Liver (tissue), 9 donors: ENCODE results near the gene ADO. TPM values are rescaled to one million over a fixed set of nuclear protein-coding genes. Genes with fewer than 3 reads are reported as not detected.

Experiments
- DNase-seq: peaks from one replicate; pipeline ENCODE4 v3.0.0-alpha.2; 2017; ENCODE audit warnings: low spot score
- H3K27ac ChIP-seq, 2 donors: one replicate each; pipeline ENCODE4 v1.7.0; 2013; ENCODE audit warnings: inconsistent platforms in 2 of 2, low read length in 2 of 2, control low read depth in 1 of 2, low read depth in 1 of 2, mild to moderate bottlenecking in 1 of 2
- H3K27me3 ChIP-seq, 4 donors: one replicate each; pipeline versions ENCODE4 v1.6.1 to v1.7.0; 2013; ENCODE audit warnings: low read length in 3 of 4, inconsistent platforms in 1 of 4, mild to moderate bottlenecking in 1 of 4, moderate library complexity in 1 of 4; ENCODE audit not compliant: control insufficient read depth in 4 of 4, insufficient read depth in 4 of 4
- H3K36me3 ChIP-seq, 4 donors: one replicate each; pipeline versions ENCODE4 v1.6.1 to v1.7.0; 2013; ENCODE audit warnings: low read length in 3 of 4, mild to moderate bottlenecking in 3 of 4, low read depth in 1 of 4, moderate library complexity in 1 of 4; ENCODE audit not compliant: control insufficient read depth in 4 of 4, insufficient read depth in 3 of 4
- H3K4me1 ChIP-seq, 4 donors: one replicate each; pipeline versions ENCODE4 v1.6.1 to v1.7.0; 2013; ENCODE audit warnings: low read length in 3 of 4, mild to moderate bottlenecking in 3 of 4, moderate library complexity in 1 of 4; ENCODE audit not compliant: control insufficient read depth in 4 of 4, insufficient read depth in 4 of 4
- H3K4me3 ChIP-seq, 3 donors: one replicate each; pipeline versions ENCODE4 v1.6.1 to v1.7.0; 2013; ENCODE audit warnings: low read length in 3 of 3, control low read depth in 1 of 3, low read depth in 1 of 3, mild to moderate bottlenecking in 1 of 3
- H3K9ac ChIP-seq, 2 donors: one replicate each; pipeline ENCODE4 v1.7.0; 2013; ENCODE audit warnings: low read length in 2 of 2, mild to moderate bottlenecking in 2 of 2, moderate library complexity in 2 of 2, control low read depth in 1 of 2, low read depth in 1 of 2
- H3K9me3 ChIP-seq, 4 donors: one replicate each; pipeline versions ENCODE4 v1.6.1 to v1.7.0; 2013; ENCODE audit warnings: low read length in 3 of 4; ENCODE audit not compliant: control insufficient read depth in 4 of 4
- CTCF ChIP-seq: fragments of 150-350 bp; IDR thresholded peaks from 2 replicates; pipeline ENCODE4 v1.5.1; 2017; ENCODE audit warnings: improper control_type of control experiment, low read depth, low read length; ENCODE audit not compliant: missing input control
- FOXA1 ChIP-seq: IDR thresholded peaks from 2 replicates; pipeline ENCODE4 v1.6.1; 2016; ENCODE audit warnings: antibody characterized with exemption
- FOXA2 ChIP-seq: IDR thresholded peaks from 2 replicates; pipeline ENCODE4 v1.6.1; 2016; ENCODE audit warnings: antibody characterized with exemption
- HNF4A ChIP-seq, 2 donors: conservative IDR thresholded peaks; 2 replicates each; pipeline ENCODE4 v1.6.1; 2016; ENCODE audit warnings: antibody characterized with exemption in 2 of 2, mild to moderate bottlenecking in 2 of 2
- JUND ChIP-seq, 2 donors: IDR thresholded peaks; 2 replicates each; pipeline ENCODE4 v1.6.1; 2016; ENCODE audit warnings: antibody characterized with exemption in 2 of 2
- NR2F2 ChIP-seq: IDR thresholded peaks from 2 replicates; pipeline ENCODE4 v1.6.1; 2016; ENCODE audit warnings: antibody characterized with exemption
- RAD21 ChIP-seq, 2 donors: IDR thresholded peaks; 2 replicates each; pipeline ENCODE4 v1.6.1; 2016; ENCODE audit warnings: antibody characterized with exemption in 2 of 2, mild to moderate bottlenecking in 2 of 2
- REST ChIP-seq: IDR thresholded peaks from 2 replicates; pipeline ENCODE4 v1.6.1; 2016; ENCODE audit warnings: antibody characterized with exemption, mild to moderate bottlenecking
- SP1 ChIP-seq: IDR thresholded peaks from 2 replicates; pipeline ENCODE4 v1.6.1; 2018; ENCODE audit warnings: antibody characterized with exemption, mild to moderate bottlenecking
- TAF1 ChIP-seq: conservative IDR thresholded peaks from 2 replicates; pipeline ENCODE4 v1.6.1; 2016; ENCODE audit warnings: antibody characterized with exemption, mild to moderate bottlenecking
- ZBTB33 ChIP-seq: IDR thresholded peaks from 2 replicates; pipeline ENCODE4 v1.6.1; 2016; ENCODE audit warnings: antibody characterized with exemption
- WGBS: extraction: QIAGEN DNeasy Blood & Tissue Kit; methylation state at CpG from one replicate; pipeline ENCODE4 v1.1.7; 2013; 5-methylcytosine and 5-hydroxymethylcytosine counted together
- polyA plus RNA-seq, 2 donors: library from polyadenylated mRNA; stranded (reverse) in 1 of 2; unstranded in 1 of 2; fragments of 200-250 nt in 1 of 2; fragments of >200 nt in 1 of 2; fragmentation: Nextera tagmentation in 1 of 2; extraction: Ambion mirVana in 1 of 2; gene quantifications; one replicate each; pipeline versions ENCODE4 v1.2.1 to v1.2.3, GENCODE V29; 2013 to 2015
- total RNA-seq, 2 donors: library from RNA; depleted of rRNA; stranded (reverse); fragments of >200 nt; gene quantifications; one replicate each; pipeline ENCODE4 v1.2.3, GENCODE V29; 2014
- TF ChIP-seq, protein P1 (sequence below): IDR thresholded peaks from 2 replicates; pipeline ENCODE4 v1.6.1; 2016; ENCODE audit warnings: antibody characterized with exemption
- donor health status: healthy.
- donor health status: healthy.
- donor health status: healthy.
- donor health status: healthy.
- donor health status: healthy.

The ADO gene
- total and polyA plus RNA-seq, 4 donors, result 1.4 to 6.7 (median 5.5) TPM

DNA sequence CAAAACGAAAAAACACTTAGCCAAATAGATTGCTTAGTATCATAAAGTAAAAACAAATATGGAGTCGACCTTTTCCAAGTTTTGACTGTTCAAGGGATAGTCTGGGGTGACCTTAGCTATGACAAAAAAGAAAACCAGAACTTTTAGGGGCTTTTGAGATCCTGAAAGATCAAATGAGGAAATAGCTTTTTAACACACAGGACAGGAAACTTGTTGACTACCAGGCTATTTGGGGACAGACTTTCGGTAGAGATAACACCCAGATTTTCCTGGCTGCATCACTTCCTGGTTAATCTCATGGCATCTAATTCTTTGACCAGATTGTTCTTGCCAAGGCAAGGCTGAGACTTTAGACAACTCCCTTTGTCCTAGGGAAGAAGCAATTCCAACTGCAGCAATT is 46.1 kb downstream of the ADO start (continued):
- TF ChIP-seq REST (no peak), RAD21 (IDR thresholded peaks at IDR 0.05) (no peak)

GRCh38 chr10:62851442-62851841 is 46.9 kb downstream of the ADO start:
- WGBS, result 56% methylated on average over 2 of the region's 2 CpGs
- Histone ChIP-seq H3K4me1 (no peaks in the 10 kb centered on the region), H3K9ac (no peak overlapping the region), H3K27ac (no peak overlapping the region), H3K4me3 (no peak overlapping the region), H3K27me3 (peaks cover 0 to 7% (median 0%) of the 10 kb centered on the region in 4 donors), H3K9me3 (peaks cover 8 to 16% (median 8%) of the 10 kb centered on the region in 4 donors), H3K36me3 (no peaks in the 10 kb centered on the region)
- no peak for DNase-seq
- TF ChIP-seq, protein P1, sequence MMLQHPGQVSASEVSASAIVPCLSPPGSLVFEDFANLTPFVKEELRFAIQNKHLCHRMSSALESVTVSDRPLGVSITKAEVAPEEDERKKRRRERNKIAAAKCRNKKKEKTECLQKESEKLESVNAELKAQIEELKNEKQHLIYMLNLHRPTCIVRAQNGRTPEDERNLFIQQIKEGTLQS, result no peak
- TF ChIP-seq TAF1 (no peak), RAD21 (IDR thresholded peaks at IDR 0.05) (peak in 1 of 2 donors; percentile 5), CTCF (peak; percentile 3)

GRCh38 chr10:62852961-62853702 is 48.6 kb downstream of the ADO start:
- Histone ChIP-seq H3K9me3 (peaks cover 0 to 4% (median 2%) of the 10 kb centered on the region in 4 donors), H3K9ac (no peak overlapping the region), H3K4me3 (no peak overlapping the region), H3K4me1 (no peaks in the 10 kb centered on the region), H3K36me3 (no peaks in the 10 kb centered on the region), H3K27ac (no peak overlapping the region), H3K27me3 (peaks cover 0 to 7% (median 0%) of the 10 kb centered on the region in 4 donors)
- TF ChIP-seq HNF4A (conservative IDR thresholded peaks at IDR 0.05) (no peak), TAF1 (no peak), NR2F2 (no peak), JUND (IDR thresholded peaks at IDR 0.05) (no peak), FOXA1 (no peak), FOXA2 (no peak), CTCF (no peak), ZBTB33 (no peak), SP1 (no peak), RAD21 (IDR thresholded peaks at IDR 0.05) (no peak)
- 63% methylated on average over 6 of the region's 6 CpGs for WGBS
- no peak for DNase-seq
